Head of caudate nucleus (tissue), 42 donors: ENCODE results near the gene CPE.
"Not testable (repeated sequence)": the region's sequence is repeated elsewhere in the genome, so short reads cannot be mapped to it uniquely, and the experiment has no call there.

Experiments
- DNase-seq, 42 donors: peaks; one replicate each; pipeline versions ENCODE4 v3.0.0 to v3.0.0-alpha.2; 2020 to 2021; ENCODE audit warnings: mixed read lengths in 7 of 42
- intact Hi-C: fragments of 100-400 bp; cut with DNase I; formaldehyde crosslinking; loops from one replicate; pipeline ENCODE4 v1.15.0; 2022

CPE gene

DNA sequence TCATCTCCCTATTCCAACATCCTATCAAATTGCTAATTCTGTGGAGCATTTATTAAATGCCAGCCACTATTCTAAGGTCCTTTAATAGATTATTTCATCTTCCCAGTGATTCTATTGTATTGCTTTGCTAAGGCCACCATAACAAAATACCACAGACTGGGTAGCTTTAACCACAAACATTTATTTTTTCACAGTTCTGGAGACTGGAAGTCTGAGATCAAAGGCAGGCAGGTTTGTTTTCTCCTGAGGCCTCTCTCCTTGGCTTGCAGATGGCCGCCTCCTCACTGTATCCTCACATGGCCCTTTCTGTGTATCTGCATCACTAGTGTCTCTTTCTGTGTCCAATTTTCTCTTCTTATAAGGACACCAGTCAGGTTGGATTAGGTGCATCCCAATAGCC, 64.5 kb downstream of the CPE start:
- no peak for DNase-seq

DNA sequence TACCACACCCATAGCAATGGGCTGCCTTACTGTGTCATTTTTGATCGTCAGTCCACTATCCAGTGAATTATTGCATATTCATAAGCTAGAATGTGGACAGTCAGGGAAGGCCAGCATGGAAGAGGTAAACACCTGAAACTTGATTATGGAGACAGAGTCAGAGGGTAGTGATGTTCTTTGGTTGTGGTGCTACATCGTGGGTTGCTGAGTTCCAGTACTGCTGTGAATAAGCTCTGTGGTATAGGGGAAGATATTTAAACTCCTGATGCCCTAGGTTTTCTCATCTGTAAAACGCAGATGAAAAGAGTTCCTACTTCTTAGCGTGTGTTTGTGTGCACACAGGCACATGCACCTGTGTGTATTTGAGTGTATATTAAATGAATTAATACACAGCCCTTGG, 69.9 kb downstream of the CPE start:
- intact Hi-C loops, result no loop called here
- DNase-seq, result no peak

More for the DNA sequence above, 64.5 kb downstream of the CPE start:
- intact Hi-C loops, result no loop called here

DNA sequence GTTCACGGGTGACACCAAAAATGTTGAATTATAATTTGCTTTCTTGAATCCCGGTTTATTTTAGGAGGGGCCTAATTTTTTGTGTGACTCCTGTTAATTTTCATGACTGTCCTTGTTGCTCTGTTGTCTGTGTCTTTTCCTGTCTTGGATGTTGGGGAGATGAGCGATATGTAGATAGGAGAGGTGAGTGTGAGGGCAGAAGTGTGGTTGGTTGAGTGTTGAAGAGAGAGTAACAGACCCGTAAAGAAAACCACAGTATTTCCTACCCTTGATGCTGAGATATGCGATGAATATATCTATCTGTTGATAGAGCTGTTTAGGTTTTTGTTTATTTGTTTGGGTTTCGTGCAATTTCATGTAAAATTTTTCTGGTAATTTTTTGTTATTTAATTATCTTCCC, 70.5 kb downstream of the CPE start:
- intact Hi-C loops, result no loop called here
- DNase-seq, result no peak

DNA sequence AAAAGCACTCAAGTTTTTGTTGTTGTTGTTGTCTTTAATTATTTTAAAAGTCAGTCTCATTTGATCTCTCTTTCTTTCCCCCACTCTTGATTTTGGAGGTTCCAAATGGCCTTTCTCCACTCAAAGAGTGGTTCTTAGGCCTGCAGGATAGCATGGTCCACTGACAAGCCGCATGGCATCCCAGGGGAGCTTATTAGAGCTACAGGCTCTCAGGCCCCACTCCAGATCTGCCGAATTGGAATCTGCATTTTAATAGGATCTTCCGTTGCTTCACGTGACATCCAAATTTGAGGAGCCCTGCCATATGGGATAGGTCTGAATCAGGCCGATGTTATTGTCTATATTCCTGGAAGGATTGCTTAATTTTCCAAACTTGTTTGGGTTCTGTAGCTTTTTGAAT, 72.1 kb downstream of the CPE start:
- no peak for DNase-seq
- intact Hi-C loops, result no loop called here

DNA sequence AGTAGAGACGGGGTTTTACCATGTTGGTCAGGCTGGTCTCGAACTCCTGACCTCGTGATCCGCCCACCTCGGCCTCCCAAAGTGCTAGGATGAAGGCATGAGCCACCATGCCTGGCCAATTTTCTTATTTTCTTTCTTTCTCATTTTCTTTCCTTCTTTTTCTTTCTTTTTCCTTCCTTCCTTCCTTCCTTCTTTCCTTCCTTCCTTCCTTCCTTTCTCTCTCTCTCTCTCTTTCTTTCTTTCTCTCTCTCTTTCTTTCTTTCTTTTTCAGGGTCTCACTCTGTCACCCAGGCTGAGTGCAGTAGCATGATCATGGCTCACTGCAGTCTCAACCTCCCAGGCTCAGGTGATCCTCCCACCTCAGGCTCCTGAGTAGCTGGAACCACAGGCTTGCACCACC, 74.3 kb downstream of the CPE start:
- DNase-seq, intact Hi-C loops: not testable (repeated sequence)

DNA sequence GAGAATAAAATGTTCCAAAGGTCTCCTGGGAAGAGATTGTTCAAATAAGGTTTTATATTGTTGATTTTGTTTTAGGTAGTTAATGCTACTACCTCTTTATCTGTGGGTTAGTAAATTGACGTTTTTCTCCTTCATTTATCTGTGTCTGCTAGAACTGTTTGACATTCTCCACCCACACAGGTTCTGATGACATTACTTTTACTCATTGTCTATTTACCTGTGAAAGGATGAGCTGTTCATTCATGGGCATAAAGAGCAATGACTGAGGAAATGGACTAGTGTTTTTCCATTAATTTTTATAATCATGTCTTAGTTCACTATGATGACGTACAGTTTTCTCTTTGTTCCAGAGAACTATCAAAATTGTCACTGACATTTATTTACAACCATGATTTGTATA, 75.6 kb downstream of the CPE start:
- intact Hi-C loops, result no loop called here
- DNase-seq, result peak in 1 of 42 donors; percentile 8

DNA sequence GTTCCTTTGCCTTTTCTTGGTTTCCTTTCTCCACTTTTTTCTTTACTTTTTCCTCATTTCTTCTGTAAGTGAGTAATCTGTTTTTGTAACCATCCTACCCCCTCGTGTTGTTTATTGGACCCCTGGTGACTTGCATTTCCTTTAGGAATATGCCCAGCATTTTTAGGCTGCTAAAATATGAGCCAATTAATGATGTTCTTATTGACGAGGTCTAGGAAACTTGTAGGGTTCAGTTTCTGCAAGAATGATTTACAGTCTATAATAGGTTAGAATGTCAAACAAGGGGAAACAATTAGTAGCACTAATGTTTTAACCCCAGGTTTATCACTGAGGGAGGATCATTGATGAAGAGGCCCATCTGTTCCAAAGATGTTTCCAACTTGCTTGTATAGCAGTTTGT, 79.0 kb downstream of the CPE start:
- DNase-seq, result peak in 1 of 42 donors; percentile 9
- intact Hi-C loops, result no loop called here

DNA sequence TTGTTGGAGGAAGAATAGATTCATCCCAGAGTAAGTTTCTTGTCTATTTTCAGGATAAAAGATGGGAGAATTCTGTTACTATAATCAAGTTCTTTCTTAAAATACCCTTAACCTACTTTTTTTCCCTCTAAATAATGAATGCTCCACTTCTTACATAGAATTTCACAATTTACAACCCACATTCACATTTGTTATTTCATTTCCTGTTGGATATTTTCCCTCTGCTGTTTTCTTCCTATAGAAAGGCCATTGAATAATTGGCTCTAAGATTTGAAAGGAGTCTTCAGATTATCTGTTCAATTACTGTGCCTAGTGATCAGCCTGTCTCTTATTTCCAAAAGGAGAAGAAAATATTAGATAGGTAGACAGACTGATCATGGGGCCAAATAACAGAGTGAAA, 79.7 kb downstream of the CPE start:
- DNase-seq, result no peak
- intact Hi-C loops, result no loop called here

DNA sequence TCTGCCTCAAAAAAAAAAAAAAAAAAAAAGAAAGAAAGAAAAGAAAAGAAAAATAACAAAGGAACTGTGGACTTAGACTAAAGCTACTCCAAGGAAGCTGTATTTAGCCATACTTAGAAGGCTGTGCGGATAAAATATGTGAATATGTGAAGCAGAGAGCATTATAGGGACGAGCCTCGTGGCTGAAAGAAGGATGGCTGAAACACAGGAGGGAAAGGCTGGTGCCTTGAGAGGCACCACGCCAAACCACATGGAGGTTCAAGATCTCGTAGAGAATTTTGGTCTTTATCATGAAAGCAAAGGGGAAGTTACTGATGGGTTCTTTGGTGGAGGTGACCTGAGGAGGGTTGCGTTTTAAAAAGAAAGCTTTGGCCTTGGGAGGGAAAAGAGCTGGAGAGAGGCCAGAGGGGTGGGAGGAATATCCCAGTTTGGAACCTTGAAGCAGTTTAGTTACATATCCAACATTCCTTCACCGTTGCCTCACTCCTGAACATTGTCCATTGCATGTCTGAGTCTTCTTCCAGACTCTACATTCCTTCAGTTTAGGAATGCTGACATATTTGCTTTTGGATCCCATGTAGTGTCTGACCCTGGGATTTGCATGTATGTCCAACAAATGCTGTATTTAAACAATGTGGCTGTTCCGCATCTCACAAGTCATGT, 82.5 kb downstream of the CPE start:
- DNase-seq, result no peak
- intact Hi-C loops, result loop anchor here (5.0 to 10.0 kb wide), 4 partner anchors 76 to 334 kb away; partner anchors contain the start of gene KLHL2

DNA sequence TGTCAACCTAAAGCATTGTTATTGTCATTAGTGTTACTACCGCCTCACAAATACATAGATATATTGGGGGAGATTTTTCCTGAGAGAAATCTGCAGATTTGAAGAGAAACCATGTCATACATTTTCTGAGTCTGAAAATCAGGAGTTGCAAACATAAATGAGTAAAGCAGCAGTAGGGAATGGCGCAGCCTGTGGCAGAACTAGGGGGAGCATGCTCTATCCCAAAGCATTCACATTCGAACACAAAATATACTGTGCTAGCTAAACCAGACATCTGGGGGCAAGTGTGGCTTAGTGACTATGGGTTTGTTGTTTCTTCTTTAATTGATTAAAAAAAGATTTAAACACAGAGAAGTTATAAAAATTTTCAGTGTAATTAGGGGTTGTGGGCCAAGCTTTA, 83.2 kb downstream of the CPE start:
- DNase-seq, result no peak
- intact Hi-C loops, result loop anchor here (5.0 to 10.0 kb wide), 4 partner anchors 77 to 335 kb away; partner anchors contain the start of gene KLHL2

DNA sequence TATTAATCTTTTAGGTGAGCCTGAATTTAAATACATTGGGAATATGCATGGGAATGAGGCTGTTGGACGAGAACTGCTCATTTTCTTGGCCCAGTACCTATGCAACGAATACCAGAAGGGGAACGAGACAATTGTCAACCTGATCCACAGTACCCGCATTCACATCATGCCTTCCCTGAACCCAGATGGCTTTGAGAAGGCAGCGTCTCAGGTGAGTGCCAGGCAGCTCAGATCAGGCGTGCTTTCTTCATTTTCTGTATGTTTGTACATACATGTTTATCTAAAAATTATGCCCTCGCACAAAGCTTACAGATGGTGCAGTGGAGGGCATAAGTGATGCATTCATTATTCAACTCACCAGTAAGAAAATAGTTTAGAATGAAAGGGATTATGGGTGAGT, 85.6 kb downstream of the CPE start:
- DNase-seq, result peak in 1 of 42 donors; percentile 32
- intact Hi-C loops, result loop anchor here (5.0 to 10.0 kb wide), 4 partner anchors 80 to 337 kb away; partner anchors contain the start of gene KLHL2

DNA sequence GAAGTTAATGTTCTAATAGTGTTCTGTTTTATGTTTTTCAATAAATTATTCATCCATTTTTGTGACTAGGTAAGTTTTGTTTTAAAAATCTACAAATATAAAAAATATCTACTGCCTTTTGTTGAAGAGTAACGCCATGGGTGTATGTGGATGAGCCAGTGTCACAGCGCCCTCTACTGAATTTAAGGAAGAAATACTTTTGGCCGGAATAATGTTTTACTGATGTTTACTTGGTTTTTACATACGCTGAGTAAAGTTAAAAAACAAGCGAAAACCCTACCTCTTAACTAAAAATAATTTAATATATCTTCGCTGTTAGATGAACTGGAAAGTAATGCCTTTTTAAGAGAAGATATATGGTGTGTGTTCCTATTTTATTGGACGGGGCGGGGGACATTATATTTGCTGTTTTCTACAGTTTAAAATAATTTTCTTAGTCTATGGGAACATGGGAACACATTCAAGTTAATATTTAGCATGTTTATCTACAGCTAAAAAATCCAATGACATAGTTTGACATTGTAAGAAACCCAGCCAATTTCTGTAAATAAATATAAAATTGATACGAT, 86.1 kb downstream of the CPE start:
- intact Hi-C loops, result loop anchor here (5.0 to 10.0 kb wide), 4 partner anchors 80 to 338 kb away; partner anchors contain the start of gene KLHL2
- DNase-seq, result peak in 17 of 42 donors; percentile 9 to 64 (median 27)

DNA sequence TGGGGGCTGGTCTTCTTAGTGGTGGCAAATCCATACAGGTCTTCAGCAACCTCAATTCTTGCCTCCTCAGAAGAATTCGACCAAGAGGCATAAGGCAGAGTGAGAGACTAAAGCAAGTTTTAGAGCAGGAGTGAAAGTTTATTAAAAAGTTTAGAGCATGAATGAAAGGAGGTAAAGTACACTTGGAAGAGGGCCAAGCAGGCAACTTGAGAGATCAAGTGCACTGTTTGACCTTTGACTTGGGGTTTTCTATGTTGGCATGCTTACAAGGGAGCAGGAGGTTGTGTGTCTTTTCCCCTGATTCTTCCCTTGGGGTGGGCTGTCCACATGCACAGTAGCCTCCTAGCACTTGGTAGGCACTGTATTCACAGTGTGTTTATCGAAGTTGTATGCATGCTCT, 91.2 kb downstream of the CPE start:
- intact Hi-C loops, result no loop called here
- no peak for DNase-seq

DNA sequence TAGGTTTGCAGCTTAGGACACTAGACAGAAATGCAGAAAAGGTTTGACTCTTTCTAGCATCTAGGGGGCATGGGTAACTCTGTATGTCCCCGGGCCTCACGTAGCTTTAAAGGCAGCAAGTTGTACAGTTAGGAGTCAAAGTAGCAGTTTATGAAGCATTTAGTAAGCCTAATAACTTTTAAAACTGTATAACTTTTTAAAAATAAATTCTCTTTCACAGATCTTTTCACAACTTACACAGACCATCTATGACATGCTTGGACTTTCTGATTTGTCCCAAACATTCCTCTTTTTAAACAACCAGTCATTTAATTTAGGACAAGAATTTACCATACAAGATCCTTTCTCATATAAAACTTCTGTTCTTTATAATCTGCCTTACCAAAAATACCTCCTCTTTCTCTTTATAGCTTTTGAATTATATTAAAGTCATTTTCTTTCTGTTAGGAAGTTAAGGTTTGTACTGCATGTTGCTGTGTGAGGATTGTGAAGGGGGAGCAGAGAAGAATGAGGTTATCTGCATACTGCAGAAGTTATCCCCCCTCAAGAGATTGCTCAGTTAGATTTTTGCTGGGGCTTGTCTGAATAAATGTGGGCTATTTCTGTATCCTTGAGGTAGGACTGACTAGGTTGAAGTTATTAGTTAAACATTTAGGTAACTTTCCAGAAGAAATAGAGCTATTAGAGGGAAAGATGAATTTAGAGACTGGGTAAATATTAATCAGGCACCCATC, 94.3 kb downstream of the CPE start:
- intact Hi-C loops, result no loop called here
- DNase-seq, result no peak

DNA sequence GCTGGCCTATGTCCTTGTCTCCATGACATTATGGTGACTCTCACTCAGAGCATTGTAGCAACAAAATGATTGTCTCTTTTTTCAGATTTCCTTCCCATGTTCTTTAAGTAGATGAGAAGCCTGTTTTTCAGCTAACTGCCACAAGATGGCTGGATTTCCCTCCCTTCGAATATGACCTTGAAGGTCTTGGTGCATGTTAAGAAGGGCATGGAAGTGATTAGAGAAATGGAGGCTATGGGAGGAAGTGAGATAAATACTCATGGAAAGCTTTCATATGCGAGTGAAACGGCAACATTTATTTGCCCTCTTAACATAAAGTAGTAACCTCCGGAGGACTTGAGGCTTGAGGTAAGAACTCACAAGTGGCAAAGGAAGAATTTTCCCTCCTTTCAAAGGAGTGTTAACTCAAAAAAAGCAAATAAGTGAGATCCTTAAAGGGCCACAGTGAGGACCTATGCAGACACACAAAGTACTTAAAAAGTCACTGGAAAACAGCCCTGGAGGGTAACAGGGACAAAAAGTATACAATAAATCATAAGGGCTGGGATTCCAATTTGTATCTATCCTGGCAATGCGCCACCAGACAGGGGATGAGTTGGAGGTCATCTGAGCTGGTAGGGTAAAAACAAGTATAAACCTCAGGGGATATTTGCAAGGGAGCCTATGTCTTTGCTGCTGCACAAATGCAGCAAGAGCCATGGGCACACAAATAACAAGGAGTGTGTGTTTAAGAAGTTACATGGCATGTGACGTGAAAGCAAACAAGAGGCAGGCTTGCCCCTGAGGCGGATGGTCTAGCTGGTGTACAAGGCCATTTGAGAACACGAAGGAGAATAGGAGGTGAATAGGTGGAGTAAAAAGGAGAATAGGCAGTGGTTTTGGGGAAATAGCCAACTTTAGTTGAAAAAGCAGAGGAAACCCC, 96.2 kb downstream of the CPE start:
- no peak for DNase-seq
- intact Hi-C loops, result no loop called here

DNA sequence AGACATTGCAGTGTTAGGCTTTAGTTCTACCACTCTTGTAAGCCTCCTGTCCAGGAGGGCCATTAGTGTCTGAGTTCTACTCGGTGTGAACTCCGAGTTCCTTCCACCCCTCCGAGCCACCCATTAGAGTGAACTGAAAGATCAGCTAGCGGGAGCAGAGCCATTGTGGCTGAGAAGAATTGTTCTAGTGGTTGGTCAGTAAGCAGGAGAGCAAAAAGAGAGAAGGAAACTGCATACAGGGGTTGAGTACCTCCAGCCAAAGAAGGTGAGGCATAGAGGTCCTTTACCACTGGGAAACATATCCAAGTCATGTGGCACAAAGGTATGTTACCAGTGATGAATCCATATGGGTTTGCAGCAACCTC, 96.9 kb downstream of the CPE start:
- intact Hi-C loops, result no loop called here
- DNase-seq, result no peak

DNA sequence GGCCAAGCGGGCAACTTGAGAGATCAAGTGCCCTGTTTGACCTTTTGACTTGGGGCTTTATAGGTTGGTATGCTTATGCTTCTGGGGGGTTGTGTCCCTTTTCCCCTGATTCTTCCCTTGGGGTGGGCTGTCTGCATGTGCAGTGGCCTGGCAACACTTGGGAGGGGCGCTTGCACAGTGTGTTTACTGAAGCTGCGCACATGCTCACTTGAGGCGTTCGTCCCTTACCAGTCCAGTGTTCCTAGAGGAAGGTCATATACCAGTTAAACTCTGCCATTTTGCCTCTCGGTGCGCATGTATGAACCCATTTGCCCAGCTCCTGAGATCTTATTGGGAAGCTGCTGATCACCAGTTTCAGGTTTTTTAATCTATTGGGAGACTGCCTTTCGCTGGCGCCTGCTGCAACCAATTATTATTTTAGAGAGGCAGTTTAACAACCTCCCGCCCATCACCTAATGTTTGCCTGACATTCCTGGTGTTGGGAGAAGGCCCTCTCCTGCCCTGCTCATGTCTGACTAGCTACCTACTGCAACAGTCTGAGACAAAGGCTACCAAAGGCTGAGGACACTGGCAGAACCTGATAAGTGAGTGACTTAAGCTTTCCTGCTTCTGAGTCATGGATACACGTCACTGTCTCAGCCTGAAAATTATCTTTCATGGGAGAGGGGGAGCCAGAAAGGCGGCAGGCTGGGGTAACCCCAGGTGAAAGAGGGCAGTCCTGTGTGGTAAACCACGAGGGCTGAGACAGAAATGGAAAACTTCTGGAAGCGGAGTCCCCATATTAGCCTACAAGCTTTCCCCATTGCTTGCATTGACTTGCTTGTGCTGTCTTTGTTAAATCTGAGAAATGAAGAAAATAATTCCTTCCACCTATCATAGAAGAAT, 97.6 kb downstream of the CPE start:
- intact Hi-C loops, result no loop called here
- peak in 13 of 42 donors; percentile 6 to 61 (median 33) for DNase-seq

DNA sequence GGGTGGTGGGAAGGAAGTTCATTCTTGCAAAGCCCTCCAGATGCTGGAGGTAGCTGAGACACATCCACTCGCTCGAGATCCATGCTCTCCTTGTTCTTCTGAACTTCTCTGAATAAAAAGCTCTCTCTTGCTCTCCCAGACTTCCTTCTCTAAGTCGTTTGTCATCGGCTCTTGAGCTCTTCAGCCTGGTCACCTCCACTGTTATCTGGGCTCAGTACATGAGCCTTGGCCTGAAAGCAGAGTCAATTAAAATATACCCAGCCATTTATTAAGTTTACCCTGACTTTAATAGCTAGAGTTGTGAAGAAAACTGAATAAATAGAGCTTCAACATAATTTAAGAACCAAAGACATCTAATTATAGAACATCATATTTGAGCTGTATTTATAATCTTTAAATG, 99.0 kb downstream of the CPE start:
- DNase-seq, result no peak

More for the DNA sequence above, 99.0 kb downstream of the CPE start:
- intact Hi-C loops, result no loop called here
